Spinal cord (tissue), 10 donors: ENCODE results near the gene ACOT7. TPM values are rescaled to one million over a fixed set of nuclear protein-coding genes. Genes with fewer than 3 reads are reported as not detected.

Experiments
- DNase-seq, 6 donors: peaks; one replicate each; pipeline versions ENCODE4 v3.0.0 to v3.0.0-alpha.2; 2013 to 2015; ENCODE audit warnings: low spot score in 6 of 6, low read depth in 4 of 6
- H3K27ac ChIP-seq: one replicate; pipeline ENCODE4 v1.5.1; 2013; ENCODE audit warnings: low read depth, low read length, control low read depth
- H3K27me3 ChIP-seq: one replicate; pipeline ENCODE4 v1.6.1; 2013; ENCODE audit warnings: low read length; ENCODE audit not compliant: control insufficient read depth, insufficient read depth
- H3K36me3 ChIP-seq: one replicate; pipeline ENCODE4 v1.6.1; 2013; ENCODE audit warnings: low read length; ENCODE audit not compliant: control insufficient read depth, insufficient read depth
- H3K4me1 ChIP-seq: one replicate; pipeline ENCODE4 v1.6.1; 2013; ENCODE audit warnings: low read length; ENCODE audit not compliant: control insufficient read depth, insufficient read depth
- H3K4me3 ChIP-seq: one replicate; pipeline ENCODE4 v1.5.1; 2013; ENCODE audit warnings: low read depth, low read length, control low read depth
- H3K9me3 ChIP-seq: one replicate; pipeline ENCODE4 v1.6.1; 2013; ENCODE audit warnings: low read length; ENCODE audit not compliant: control insufficient read depth, insufficient read depth
- WGBS: methylation state at CpG from one replicate; pipeline ENCODE4 v1.1.5; 2013; ENCODE audit warnings: missing lambda C conversion rate; ENCODE audit not compliant: insufficient coverage; 5-methylcytosine and 5-hydroxymethylcytosine counted together
- polyA plus RNA-seq, 2 donors: library from polyadenylated mRNA; unstranded; fragments of 120-200 nt; gene quantifications; one replicate each; pipeline ENCODE4 v1.2.1, GENCODE V29; 2013; ENCODE audit not compliant: insufficient read length in 2 of 2
- total RNA-seq, 2 donors: library from RNA; depleted of rRNA in 1 of 2; stranded (reverse); fragments of 120-200 nt in 1 of 2; fragments of >200 nt in 1 of 2; gene quantifications; one replicate each; pipeline versions ENCODE4 v1.2.3 to v1.2.4, GENCODE V29; 2013 to 2014
- donor health status: healthy.

The ACOT7 gene
- total and polyA plus RNA-seq, 4 donors, result 31.8 to 198 (median 128) TPM

DNA sequence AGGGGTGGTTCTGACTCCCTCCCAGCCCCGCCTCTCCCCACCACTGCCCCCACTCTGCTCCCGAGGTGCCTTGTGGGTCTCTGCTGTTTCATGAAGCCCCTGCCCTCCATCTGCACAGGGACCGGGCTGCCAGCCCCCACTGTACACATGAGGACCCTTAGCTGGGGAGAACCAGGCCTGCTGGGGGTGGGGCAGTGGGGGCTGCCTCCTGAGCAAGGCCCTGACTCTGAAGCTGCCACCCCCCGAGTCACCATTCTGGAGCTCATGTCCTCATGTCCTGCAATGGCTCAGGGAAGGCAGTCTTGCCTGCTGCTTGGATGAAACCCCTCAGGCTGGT lies 141.2 kb downstream of the ACOT7 start:
- H3K36me3 ChIP-seq, result peaks cover 55% of the 10 kb centered on the region
- no peak for DNase-seq
- peaks cover 20% of the 10 kb centered on the region for H3K4me1 ChIP-seq
- 90% methylated on average over 3 of the region's 4 CpGs for WGBS
- no peak overlapping the region for H3K4me3 ChIP-seq
- H3K27ac ChIP-seq, result no peak overlapping the region
- no peaks in the 10 kb centered on the region for H3K9me3 ChIP-seq
- H3K27me3 ChIP-seq, result peaks cover 26% of the 10 kb centered on the region

DNA sequence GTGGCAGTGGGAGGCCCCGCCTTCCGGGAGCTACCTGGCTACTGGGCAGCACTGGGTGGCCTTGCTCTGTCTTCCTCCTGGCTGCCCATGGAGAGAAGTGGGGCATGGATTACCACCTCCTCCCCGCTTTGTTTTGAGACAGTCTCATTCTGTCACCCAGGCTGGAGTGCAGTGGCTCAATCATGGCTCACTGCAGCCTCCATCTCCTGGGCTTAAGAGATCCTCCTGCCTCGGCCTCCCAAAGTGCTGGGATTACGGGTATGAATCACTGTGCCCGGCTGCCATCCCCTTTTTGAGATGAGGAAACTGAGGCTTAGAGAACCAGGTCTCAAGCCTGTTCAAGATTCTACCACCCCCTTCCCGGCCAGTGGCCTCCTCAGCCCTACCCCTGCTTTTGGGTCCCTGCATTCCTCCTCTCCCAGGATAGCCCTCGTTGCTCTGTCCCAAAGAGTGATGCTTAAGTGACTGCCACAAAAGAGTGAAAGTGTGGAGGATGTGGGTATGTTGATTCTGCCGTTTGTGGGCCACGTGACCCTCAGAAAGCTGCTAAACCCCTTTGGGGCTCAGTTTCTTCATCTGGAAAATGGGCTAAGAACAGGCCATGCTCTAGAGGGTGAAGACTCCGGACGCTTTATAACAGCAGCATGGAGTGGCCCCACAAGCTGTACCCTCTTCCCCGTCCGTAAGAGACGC lies 141.7 kb downstream of the ACOT7 start:
- H3K36me3 ChIP-seq, result peaks cover 55% of the 10 kb centered on the region
- H3K4me1 ChIP-seq, result peaks cover 20% of the 10 kb centered on the region
- no peaks in the 10 kb centered on the region for H3K9me3 ChIP-seq
- DNase-seq, result no peak
- 87% methylated on average over 12 of the region's 15 CpGs for WGBS
- H3K27ac ChIP-seq, result no peak overlapping the region
- peaks cover 26% of the 10 kb centered on the region for H3K27me3 ChIP-seq
- H3K4me3 ChIP-seq, result no peak overlapping the region

DNA sequence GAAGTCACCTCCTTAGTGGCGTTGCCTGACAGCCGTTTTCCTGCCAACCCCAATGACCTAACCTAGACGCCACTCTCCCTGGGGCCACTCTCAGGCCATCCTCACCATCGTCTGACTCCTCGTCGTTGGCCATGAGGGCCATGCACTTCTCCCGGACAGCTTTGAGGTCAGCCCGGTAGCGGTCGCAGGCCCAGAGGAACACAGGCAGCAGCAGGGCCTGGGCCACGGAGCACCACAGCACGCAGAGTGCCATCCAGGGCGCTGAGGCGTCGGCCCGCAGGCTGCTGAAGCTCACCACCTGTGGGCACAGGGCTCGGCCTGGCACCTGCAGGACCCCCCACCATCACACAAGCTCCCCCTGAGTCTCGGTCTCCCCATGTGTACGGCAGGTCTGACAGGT lies 142.3 kb downstream of the ACOT7 start:
- no peak for DNase-seq
- no peaks in the 10 kb centered on the region for H3K9me3 ChIP-seq
- peaks cover 24% of the 10 kb centered on the region for H3K4me1 ChIP-seq
- WGBS, result 88% methylated on average over 14 of the region's 19 CpGs
- H3K36me3 ChIP-seq, result peaks cover 55% of the 10 kb centered on the region
- no peak overlapping the region for H3K27ac ChIP-seq
- H3K4me3 ChIP-seq, result no peak overlapping the region
- H3K27me3 ChIP-seq, result peaks cover 29% of the 10 kb centered on the region

DNA sequence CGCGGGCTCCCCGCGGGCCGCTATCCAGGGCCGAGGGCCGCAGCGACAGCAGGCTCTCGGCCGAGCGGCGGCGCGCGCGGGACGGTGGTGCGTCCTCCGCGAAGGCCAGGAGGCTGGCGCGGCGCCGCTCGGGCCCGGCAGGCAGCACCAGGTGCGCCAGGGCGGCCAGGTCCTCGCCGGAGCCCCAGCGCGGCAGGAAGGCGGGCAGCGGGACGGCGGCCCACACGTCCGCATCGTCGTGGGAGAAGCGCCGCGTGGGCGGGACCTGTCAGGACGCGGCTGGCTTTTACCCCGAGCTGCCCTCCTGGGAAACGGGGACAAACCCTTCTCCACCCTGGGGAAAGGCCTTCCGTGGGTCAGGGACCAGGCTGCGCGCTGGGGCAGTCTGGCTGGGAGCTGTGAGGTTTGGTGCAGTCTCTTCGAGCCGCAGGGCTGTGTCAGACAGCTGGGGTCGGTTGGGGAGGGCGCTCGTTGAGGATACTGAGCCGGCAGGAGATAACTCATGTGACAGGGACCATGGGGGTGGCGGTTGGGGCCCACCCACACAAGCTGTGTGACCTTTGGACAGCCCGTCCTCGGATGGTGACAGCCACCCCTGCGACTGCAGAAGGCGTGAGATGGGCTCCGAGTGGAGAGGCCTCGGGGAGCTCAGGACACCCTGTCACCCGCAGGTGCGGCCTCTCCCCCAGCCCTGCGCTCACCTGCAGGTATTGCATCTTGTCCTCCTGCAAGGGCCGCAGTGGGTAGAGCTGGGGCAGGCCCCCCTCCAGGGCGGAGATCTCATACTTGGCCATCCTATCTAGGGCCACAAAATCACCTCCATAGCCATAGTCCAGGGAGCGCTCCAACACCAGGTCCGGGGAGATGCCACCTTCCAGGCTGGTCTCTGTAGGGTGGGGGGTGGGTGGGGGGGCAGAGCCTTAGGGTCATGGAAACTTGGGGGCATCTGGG lies 143.6 kb downstream of the ACOT7 start:
- peaks cover 55% of the 10 kb centered on the region for H3K36me3 ChIP-seq
- peaks cover 38% of the 10 kb centered on the region for H3K27me3 ChIP-seq
- no peak overlapping the region for H3K4me3 ChIP-seq
- peaks cover 35% of the 10 kb centered on the region for H3K4me1 ChIP-seq
- WGBS, result 24% methylated on average over 66 of the region's 71 CpGs
- H3K27ac ChIP-seq, result no peak overlapping the region
- H3K9me3 ChIP-seq, result no peaks in the 10 kb centered on the region
- DNase-seq, result peak in 1 of 6 donors; percentile 2

DNA sequence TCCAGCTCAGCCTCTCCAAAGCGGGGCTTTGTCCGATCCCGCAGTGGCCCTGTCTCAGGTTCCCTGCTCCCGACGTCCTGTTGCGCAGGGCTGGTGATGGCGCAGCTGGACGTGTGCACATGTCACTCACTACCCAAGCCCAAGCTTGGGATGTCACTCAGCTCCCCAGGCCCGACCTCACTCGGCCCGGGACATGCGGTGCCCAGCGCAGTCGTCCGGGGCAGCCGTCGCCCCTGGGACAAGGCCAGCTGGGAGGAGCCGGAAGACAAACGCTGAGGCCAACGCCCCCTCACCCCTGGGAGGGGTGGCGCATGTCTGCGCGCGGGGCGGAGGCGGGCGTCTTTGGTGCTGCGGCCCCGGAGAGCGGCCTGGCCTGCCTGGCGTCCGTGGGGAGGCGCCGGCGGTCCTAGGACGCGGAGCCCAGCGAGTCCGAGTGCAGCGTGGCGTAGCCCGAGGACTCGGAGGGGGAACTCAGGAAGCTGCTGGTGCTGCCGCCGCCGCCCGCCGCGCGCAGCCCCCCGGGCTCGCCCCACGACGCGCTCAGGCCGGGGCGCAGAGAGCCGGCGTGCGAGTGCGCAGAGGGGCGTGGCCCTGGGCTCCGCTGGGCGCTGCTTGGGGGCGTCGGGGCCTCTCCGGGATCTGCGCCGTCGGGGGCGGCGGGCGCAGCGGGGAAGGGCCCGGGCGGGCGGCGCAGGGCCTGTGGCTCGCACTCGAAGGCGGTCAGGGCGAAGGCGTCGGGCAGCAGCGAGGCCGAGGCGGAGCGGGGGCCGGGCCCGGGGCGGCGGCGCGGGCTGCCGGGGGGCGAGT lies 144.4 kb downstream of the ACOT7 start:
- 10% methylated on average over 96 of the region's 96 CpGs for WGBS
- Histone ChIP-seq H3K4me3 (no peak overlapping the region), H3K36me3 (peaks cover 46% of the 10 kb centered on the region), H3K27ac (no peak overlapping the region), H3K27me3 (peaks cover 46% of the 10 kb centered on the region), H3K4me1 (peaks cover 42% of the 10 kb centered on the region), H3K9me3 (no peaks in the 10 kb centered on the region)
- DNase-seq, result peak in 1 of 6 donors; percentile 32

DNA sequence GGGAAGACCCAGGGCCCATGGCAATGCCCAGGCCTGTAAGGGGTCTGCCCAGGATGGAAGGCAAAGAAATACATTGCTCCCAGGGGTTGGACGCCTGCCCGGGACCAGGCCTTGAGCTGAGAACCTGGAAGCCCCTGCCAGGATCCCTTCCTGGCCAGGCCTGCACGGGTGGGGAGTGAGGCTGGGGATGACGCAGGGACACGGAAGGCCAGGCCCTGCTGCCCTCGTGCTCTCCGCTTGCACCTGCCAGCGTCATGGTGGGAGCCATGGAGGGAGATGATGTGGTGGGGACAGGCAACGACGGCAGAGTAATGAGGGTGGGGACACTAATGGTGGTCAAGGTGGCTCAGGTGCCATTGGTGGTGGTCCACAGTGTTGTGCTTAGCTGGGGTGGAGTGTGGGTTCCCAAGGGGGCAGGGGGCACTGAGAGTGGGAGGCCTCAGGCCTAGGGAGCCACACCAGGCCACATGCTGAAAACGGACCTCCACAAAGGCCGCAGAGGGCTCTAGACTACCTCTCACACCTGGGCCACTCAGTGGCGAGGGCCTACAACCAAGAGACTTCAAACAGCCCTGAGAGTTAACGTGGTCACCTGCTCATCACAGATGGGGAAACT lies 145.3 kb downstream of the ACOT7 start:
- no peak overlapping the region for H3K4me3 ChIP-seq
- no peak overlapping the region for H3K27ac ChIP-seq
- DNase-seq, result peak in 1 of 6 donors; percentile 43
- peaks cover 54% of the 10 kb centered on the region for H3K27me3 ChIP-seq
- H3K4me1 ChIP-seq, result peaks cover 50% of the 10 kb centered on the region
- H3K36me3 ChIP-seq, result peaks cover 38% of the 10 kb centered on the region
- H3K9me3 ChIP-seq, result no peaks in the 10 kb centered on the region
- WGBS, result 70% methylated on average over 13 of the region's 14 CpGs

DNA sequence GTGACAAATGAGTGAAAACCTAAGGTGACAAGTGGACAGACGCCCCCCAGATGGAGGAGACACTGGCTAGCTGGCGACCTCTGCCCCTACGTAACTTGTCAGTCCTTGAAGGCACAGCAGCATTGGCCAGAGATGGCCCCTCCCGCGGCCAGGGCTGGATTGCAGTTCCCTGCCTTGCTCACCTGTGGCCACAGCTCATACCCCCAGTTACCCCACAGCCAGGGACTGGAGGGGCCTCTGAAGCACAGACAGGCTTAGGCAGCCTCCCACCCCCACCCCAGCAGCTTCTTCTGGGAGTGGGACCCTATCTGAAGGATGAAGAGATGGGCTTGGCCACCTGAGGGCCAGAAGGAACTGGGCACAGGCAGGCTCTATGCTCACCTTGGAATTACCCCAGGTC lies 145.9 kb downstream of the ACOT7 start:
- peaks cover 57% of the 10 kb centered on the region for H3K4me1 ChIP-seq
- H3K4me3 ChIP-seq, result no peak overlapping the region
- 89% methylated on average over 5 of the region's 5 CpGs for WGBS
- no peaks in the 10 kb centered on the region for H3K9me3 ChIP-seq
- H3K27me3 ChIP-seq, result peaks cover 61% of the 10 kb centered on the region
- peaks cover 32% of the 10 kb centered on the region for H3K36me3 ChIP-seq
- DNase-seq, result no peak
- no peak overlapping the region for H3K27ac ChIP-seq

DNA sequence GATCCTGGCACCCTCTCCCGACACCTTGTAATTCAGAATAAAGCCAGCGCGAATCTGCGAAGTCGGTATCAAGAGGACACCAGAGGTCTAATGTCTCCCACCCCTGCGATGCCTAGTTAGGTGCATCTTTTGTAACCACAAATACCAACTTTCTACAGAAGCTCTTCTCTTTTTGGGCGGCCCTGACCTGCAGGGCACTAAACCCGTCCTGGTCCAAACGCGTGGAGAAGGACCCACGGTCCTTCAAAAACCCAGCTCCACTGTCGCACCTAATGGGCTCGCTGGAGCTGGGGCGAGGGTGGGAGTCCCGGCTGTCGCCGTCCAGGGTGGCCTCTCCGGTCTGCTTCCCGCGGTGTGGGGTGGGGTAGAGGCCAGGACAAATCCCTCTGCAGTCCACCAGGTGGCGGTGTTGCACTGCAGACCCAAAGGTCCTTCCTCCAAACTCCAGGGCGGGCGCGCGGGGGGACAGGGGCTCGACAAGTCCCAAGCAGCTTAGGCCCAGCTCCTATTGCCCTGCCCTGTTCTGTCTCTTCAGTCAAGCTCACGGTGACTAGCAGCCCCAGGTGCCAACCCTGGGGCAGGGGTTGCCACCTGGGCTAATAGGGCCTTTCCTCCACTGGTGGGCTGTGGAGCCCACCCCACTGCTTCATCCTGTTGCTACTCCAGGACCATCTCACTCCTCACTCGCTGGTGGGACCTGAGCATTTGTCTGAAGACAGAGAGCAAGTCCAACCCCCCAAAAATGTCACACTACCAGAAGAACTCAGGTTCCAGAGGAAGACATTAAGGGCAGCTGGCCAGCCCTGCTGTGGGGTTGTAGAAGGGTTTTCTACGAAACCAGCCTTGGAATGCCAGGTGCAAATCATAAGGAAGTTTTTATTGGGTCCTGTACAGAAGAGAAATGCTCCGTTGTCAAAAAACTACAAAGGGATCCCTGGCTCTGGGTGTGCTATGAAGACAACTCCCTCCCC lies 146.8 kb downstream of the ACOT7 start:
- H3K4me1 ChIP-seq, result peaks cover 60% of the 10 kb centered on the region
- WGBS, result 3% methylated on average over 29 of the region's 30 CpGs
- peak in 3 of 6 donors; percentile 80 to 95 (median 93) for DNase-seq
- H3K9me3 ChIP-seq, result no peaks in the 10 kb centered on the region
- H3K27ac ChIP-seq, result no peak overlapping the region
- H3K4me3 ChIP-seq, result no peak overlapping the region
- peaks cover 59% of the 10 kb centered on the region for H3K27me3 ChIP-seq
- peaks cover 23% of the 10 kb centered on the region for H3K36me3 ChIP-seq
